Esophagus muscularis mucosa (tissue), 3 donors: ENCODE measurements around the gene MARCHF4.

Experiments
- POLR2A ChIP-seq: fragments of 450-650 bp; IDR thresholded peaks from one replicate; pipeline ENCODE4 v1.6.1; 2017; ENCODE audit warnings: antibody characterized with exemption, moderate library complexity, mild to moderate bottlenecking, low read depth
- TF ChIP-seq, protein P1 (sequence below), 3 experiments: fragments of 200-600 bp in 2 of 3; fragments of 450-650 bp in 1 of 3; sonication (generic) in 2 of 3; IDR thresholded peaks; one replicate each; pipeline ENCODE4 v1.5.1; 2017 to 2019; ENCODE audit warnings: antibody characterized with exemption in 3 of 3, mild to moderate bottlenecking in 2 of 3, moderate library complexity in 1 of 3

GRCh38 chr2:216414772-216415319, 42.6 kb upstream of the MARCHF4 start:
- TF ChIP-seq, protein P1, sequence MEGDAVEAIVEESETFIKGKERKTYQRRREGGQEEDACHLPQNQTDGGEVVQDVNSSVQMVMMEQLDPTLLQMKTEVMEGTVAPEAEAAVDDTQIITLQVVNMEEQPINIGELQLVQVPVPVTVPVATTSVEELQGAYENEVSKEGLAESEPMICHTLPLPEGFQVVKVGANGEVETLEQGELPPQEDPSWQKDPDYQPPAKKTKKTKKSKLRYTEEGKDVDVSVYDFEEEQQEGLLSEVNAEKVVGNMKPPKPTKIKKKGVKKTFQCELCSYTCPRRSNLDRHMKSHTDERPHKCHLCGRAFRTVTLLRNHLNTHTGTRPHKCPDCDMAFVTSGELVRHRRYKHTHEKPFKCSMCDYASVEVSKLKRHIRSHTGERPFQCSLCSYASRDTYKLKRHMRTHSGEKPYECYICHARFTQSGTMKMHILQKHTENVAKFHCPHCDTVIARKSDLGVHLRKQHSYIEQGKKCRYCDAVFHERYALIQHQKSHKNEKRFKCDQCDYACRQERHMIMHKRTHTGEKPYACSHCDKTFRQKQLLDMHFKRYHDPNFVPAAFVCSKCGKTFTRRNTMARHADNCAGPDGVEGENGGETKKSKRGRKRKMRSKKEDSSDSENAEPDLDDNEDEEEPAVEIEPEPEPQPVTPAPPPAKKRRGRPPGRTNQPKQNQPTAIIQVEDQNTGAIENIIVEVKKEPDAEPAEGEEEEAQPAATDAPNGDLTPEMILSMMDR (IDR thresholded peaks at IDR 0.05): no peak
- TF ChIP-seq POLR2A: no peak
